ENCODE data around the gene SLC18A3.

Gene SLC18A3

DNA sequence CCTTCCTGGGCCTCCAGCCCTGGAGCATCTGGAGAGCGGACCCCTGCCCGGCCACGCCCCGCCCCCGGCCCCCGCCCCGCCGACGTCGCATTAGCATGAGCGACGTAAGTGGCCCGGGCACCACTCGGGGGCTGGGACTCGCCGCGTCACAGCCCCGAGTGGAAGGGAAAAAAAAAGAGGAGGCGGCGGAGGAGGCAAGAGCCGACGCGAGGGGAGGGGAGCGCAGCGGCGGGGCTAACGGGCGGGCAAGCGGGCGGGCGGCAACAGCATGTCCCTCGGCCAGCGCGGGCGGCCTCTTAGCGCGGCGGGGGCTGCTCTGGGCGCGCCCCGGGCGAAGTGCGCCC, at the start of gene SLC18A3:
Gene SLC18A3, plus strand, starts transcription at position 197 of the 344 bp plus-strand sequence. CDS start 431 bp downstream, outside the sequence.
- DNase-seq, result no peak

DNA sequence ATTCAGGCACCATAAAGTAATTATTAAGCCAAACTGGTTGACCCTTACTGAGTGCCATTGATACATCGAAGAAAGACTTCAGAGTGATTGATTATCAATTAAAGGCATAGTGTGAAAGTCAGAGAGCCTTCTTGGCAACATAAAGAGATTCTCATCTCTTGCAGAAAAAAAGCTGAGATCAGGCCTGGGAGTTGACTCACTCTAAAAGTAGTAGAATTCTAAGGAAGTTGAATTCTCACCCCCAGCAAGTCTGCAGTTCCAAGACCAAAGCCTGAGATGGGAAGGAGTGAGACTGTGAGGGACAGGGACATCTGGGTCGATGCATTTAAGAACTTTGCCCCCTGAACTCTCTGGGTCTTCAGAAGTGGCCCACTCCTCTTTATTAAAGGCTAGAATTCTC, 49.6 kb upstream of the SLC18A3 start:
- no peak for DNase-seq

DNA sequence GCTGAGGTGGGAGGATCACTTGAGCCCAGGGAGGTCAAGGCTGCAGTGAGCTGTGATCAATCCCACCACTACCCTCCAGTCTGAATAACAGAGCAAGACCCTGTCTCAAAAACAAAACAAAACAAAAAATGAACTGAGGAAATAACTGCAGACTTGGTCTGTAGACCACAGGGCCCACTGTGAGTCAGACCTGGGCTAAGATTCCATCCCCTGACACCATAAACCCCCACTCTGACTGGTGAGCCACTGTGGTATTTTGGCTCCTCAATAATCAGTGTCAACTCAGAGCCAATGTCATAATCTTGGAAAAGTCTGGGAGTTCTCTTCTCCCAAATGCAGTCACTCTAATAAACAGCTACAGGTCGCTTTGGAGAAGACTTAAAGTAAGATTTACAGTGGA, 47.2 kb upstream of the SLC18A3 start:
- DNase-seq, result no peak

DNA sequence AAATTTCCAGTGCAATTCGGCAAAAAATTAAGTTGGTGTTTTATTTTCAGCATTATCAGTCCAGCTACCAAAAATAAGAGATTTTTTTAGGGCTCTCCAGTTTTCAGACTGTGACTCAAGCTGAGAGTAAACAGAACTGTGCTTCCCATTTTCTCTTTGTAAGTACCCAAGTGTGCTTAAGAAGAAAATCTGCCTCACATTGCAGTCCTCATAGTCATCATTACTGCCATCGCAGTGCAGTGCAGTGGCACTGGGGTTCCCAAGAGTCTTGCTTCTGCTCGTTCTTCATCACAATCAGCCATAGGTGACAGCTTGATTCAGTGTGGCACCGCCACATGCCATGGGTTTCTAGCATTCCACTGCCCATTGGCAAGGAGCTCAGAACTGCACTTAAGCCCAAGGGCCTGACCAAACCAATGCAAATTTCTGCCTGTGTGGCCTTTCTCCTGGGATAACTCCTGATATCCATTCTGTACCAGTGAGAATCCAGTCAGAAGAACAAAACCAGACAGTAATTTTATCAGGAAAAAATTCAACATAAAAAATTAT, 45.6 kb upstream of the SLC18A3 start:
- DNase-seq, result no peak

DNA sequence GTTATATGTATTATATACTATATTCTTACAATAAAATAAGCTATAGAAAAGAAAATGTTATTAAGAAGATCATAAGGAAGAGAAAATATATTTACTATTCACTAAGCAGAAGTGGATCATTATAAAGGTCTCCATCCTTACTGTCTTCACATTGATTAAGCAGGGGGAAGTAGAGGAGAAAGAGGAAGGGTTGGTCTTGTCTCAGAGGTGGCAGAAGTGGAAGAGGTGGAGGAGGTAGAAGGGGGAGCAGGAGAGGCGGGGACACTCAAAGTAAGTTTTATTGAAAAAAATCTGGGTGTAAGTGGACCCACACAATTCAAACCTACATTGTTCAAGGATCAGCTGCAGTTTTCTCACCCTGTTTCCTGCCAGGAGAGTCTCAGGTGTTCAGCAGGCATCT, 42.3 kb upstream of the SLC18A3 start:
- DNase-seq, result no peak

DNA sequence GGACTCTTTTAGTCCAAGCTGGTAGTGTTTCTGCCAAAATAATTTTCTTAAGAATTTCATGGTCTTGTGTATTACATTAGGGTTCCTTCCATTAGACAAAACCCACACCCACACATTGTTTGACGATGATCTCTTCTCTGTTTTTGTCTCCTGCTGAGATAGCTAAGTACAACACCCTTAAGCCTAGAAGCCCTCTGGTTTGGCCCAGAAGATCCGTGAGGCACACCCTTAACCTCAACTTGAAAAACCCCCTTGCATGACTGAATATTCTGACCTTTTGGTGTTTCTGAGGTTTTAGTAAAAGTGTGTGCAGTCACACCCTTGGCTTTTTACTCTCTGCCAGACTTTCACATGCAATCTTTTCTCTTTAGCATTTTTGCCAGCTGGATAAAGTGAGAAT, 41.9 kb upstream of the SLC18A3 start:
- no peak for DNase-seq

DNA sequence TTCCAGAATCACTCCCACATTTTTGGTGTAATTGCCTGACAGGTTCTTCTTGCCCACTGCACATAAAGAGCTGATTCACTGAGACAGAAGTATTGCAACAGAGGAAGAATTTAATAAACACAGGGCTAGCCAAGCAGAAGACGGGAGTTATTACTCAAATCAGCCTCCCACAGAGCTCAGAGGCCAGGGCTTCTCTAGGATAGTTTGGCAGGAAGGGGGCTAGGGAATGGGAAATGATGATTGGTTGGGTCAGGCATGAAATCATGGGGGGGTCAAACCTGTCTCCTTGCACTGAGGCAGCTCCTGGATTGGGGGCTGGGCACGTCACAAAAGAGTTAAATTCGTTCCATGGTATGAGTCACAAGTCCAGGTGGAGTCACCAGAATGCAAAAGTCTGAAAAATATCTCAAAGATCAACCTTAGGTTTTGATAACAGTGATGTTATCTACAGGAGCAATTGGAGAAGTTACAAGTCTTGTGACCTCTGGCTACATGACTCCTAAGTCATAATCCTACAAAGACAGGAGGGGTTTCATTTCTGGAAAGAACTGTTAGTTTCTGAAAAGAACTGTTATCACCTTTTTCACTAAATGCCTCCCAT, 41.0 kb upstream of the SLC18A3 start:
- DNase-seq, result no peak

GRCh38 chr10:49571388-49571787, 38.7 kb upstream of the SLC18A3 start:
- no peak for DNase-seq

- DNase-seq, result no peak
These were observed 37.5 kb upstream of the SLC18A3 start for GRCh38 chr10:49572594-49573114.

GRCh38 chr10:49575489-49576072, 34.5 kb upstream of the SLC18A3 start:
- no peak for DNase-seq

DNA sequence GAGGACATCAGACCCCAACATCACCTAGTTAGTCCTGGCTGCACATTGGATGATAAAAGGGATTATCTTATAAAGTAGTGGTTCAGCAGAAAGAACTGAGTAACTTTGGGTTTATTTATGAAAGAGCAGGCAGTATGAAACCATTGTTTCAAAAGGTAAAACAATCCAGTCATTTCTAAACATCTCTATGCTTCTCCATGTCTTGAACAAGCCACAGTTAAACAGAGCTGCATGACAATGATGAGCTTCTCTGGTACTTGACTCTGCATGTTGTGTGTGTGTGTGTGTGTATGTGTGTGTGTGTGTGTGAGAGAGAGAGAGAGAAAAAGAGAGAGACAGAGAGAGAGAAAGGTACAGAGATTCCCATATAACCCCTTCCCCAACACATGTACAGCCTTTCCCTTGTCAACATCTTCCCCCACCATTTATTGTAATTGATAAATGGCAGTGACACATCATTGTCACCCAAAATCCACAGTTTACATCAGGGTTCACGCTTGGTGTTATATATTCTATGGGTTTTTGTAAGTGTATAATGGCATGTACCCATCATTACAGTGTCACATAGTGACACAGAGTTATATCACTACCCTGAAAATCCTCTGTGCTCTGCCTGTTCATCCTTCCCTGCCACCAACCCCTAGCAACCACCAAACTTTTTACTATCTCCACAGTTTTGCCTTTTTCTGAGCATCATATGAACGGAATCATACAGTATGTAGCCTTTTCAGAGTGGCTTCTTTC, 32.8 kb upstream of the SLC18A3 start:
- no peak for DNase-seq

GRCh38 chr10:49578392-49578791, 31.7 kb upstream of the SLC18A3 start:
- no peak for DNase-seq

GRCh38 chr10:49579621-49580020, 30.5 kb upstream of the SLC18A3 start:
- no peak for DNase-seq

- DNase-seq, result no peak
These were observed 24.7 kb upstream of the SLC18A3 start for GRCh38 chr10:49585387-49585786.

GRCh38 chr10:49587981-49588380, 22.1 kb upstream of the SLC18A3 start:
- no peak for DNase-seq

DNA sequence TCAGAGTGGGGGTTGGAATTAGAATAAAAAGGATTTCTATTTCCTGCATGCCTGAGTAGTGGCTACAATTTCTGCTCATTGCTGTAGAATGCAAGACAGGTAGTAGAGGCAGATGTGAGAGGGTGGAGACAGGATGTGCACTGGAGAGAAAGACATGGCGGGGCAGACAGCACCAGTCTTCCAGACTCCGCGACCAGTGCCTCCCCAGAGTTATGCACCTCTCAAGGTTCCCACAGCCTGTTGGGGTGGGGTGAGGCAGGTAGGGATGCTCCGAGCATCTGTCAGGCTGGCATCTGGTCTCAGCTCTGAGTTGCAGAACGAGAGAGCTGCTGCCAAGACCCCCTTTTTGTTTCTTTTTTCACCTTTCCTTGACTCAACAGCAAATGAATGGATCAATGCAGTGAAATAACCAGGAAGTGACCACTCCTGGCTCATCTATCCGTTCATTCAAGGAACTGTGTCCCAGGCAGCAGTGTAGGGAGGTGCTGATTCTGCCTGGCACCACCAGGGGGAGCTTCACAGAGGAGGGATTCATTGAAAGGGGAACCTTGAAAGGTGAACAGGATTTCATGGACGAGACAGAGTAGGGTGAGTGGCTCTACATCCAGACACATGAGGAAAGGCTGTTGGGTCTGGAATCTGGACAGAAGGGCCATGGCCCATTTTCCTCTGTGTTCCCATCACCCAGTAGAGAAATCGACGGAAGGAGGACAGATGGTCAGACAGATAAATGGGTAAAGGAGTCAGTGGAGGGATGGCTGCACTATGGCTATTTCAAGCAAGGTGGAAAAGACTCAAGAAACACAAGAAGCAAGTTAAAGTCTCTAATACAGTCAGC, 17.2 kb upstream of the SLC18A3 start:
- peak; percentile 51 for DNase-seq

- DNase-seq, result no peak
These were observed 16.6 kb upstream of the SLC18A3 start for GRCh38 chr10:49593564-49593875.

- DNase-seq, result no peak
These were observed 16.1 kb upstream of the SLC18A3 start for GRCh38 chr10:49593998-49594397.

- DNase-seq, result peak; percentile 13
These were observed 15.5 kb upstream of the SLC18A3 start for GRCh38 chr10:49594594-49594993.

DNA sequence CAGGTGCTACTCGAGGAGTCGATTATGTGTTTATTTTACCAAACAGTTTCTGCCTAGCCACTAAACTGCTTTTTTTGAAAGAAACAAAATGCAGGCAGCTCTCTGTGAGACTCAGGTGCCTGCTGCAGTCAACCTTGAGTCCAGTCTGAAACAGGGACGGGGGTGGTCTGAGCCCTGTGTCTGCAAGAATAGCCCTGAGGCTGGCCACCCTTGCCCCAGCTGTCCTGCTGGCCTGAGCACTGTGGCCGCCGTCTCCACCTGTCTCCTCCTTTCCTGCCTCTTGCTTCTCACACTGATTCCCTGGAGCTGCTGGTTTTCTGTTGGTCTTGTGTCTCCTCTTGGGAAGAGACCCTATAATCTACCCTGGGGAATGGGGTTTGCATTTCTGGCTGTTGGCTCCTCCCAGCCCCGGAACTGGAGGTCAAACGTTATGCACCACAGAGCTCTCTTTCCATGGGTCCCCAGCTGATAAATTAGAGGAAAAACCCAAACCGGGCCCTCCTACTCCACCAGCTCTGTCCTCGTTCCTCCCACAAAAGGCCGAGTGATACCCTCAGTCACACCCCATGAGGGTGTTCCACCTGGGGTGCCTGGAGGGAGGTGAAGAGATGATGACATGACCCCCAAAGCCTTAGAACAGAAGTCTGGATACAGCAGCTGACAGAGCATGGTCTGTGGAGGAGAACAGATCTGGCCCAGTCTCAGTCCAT, 15.0 kb upstream of the SLC18A3 start:
- no peak for DNase-seq

GRCh38 chr10:49595713-49596492, 14.2 kb upstream of the SLC18A3 start:
- no peak for DNase-seq

- DNase-seq, result no peak
These were observed 13.7 kb upstream of the SLC18A3 start for GRCh38 chr10:49596493-49596809.
